HuH-7.5 (cell line): ENCODE measurements around the gene ME3.

Source experiments
- DNase-seq: peaks from one replicate; pipeline ENCODE4 v3.0.0; 2011; ENCODE audit warnings: low spot score

Gene ME3

DNA sequence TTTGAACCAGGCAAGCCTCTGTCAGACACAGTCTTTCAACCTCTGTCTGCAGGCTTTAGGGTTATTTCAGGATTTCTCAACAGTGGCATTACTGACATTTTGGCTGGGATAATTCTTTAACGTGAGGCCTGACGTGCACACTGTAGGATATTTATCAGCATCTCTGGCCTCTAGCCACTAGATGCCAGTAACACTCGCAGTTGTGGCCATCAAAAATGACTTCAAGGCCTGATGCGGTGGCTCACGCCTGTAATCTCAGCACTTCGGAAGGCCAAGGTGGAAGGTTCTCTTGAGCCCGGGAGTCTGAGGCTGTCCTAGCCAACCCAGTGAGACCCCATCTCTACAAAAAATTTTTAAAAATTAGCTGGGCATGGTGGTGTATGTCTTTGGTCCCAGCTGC, 184.7 kb downstream of the ME3 start:
- DNase-seq = no peak

DNA sequence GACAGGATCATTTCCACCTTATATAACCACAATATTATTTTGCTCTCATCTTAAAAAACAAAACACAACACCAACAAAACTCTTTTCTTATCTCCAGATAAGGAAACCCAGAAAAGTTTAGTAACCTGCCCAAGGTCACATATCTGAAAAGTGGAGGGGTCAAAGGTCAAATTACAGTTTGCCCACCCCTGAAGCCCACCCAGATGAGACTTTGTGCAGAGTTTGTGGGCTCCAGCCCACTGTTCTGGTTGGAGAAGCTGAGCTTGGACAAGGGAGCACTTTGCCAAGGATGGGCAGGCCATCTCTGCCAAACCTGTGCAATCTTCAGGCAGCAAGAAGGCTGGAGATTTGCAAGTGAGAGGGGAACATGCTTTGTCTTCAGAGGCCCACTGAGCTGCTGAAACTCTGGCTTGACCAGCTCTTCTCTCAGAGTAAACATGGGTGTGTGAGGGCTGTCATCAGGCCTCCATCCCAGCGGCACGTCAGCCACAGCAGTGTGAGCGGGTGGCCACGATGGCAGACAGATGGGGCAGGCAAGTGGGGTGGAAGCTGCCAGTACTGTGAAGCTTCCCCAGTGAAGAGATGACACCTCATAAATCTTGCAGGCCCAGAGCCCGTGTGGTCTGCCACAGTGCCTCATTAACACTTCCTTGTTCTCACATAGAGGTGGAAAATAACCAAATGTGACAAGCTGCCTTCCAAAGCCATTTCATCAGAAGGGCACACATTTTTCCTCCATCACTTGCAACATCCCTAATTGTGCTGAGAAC, 186.0 kb downstream of the ME3 start:
- DNase-seq = no peak

DNA sequence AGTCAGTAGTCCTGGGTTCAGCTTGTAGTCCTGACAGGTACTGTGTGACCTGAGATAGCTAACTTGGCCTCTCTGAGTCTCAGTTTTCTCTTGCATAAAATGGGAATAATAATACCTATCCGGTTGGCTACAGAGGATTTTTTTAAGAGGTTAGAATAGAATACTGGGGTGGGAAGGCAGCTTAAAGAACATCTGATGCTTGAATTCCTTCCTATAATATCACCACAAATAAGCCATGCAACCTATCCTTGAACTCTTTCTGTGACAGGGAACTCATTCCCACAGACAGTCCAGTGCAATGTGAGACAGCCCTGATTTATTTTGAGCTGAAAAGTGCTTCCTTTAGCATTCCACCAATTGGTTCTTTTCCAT, 187.6 kb downstream of the ME3 start:
- DNase-seq = no peak

DNA sequence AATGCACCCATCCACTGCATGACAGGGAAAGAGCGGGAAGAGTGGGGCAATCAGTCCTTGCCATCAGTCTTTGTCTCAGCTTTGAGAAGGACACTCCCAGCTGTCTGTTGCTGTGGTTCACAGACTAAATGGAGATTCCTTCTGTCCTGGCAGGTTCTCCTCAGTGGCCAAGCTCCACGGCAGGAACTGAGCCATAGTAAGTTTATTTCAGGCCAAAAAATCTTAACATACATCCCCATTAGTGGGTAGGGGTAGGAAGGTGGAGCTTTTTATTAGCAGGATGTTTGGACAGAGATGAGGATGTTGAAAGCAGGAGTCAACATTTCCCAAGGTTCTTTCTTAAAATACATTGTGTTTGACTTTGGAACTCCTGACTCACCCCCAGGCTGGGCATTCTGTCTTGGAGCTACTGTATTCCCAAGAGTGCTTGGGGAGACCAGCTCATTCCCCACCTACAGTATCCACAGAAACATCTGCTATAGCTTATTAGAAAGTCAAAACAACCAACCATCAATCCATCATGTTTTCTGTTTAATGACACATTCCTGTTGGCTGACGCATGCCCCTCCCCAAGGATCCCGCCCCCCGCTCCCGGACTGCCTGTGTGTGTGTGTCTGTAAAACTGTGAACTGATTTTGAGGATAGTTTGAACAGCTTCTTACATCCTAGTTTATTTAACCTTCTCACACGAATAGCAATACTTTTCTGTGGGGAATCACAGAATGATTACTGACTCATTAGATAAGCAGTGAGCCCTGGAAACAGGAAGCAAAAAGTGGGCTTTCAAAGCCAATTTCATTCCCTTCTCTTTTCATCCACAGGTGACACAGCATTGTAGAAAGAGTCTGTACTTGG, 188.2 kb downstream of the ME3 start:
- peak; percentile 36 for DNase-seq

DNA sequence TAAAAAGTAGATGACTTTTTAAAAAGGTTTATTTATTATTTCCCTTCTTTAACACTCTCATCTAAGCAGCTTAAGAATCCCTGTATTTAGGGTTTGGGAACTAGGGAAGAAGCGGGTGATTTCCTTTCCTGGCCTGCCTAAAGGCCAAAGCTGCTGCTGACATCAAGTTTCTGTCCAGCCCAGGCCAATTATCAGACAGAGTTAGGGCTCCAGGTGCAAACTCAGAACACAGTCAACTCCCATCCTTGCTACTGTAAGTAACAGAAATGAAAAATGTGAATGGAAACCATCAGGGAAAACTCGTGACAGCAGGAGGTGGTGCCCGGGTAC, 188.8 kb downstream of the ME3 start:
- DNase-seq = no peak

DNA sequence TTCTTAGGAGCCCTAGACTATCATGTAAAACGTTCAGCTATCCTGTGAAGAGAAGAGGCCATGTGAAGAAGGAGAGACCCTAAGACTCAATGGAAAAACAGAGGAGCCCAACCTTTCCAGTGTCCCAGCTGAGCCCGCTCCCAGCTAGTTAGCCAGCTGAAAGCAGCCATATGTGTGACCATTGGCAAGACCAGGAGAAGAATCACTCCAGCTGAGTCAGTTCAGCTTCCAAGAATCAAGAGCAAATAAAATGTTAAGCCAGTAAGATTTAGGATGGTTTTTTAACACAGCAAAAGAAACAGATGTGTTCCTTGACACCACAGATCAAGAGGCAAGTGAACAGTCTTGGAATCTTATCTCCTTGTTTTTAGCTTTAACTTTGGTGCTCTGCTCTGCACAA, 189.7 kb downstream of the ME3 start:
- DNase-seq = no peak

DNA sequence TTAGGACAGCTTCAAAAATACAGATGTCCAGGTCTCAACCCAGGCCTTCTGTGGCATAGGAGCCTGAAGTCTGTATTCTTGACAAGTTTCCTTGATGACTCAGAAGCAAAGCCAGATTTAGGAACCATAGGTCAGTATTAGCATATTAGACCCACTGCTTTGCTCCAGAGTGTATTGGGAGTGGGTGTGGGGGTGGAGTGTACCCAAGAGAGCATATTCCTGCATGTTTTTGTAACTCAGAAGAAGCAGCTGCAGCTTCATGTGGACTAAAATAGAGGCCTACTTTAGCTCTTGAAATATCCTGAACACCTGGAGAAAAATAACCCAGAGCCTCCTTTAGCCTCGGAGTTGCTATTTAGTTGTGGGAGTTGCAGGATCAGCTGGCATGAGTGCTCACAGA, 191.0 kb downstream of the ME3 start:
- no peak for DNase-seq

DNA sequence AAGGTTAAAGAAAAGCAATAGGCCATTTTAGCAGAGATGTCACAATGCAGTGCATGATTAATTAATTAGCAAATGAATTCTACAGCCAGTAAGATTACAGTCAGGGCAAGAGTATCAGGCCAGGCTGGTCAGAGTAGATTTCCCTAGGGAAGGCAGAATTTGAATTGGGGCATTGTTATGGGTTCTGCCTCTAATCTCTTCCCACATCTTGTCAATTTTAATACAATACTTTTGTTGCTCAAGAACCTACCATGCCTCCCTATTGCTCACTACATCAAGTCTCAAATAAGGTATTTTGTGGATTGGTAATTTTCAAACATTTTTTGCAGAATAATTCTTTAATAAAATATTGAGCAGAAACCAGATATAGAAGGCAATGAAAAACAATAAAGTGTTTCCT, 194.1 kb downstream of the ME3 start:
- DNase-seq = no peak

DNA sequence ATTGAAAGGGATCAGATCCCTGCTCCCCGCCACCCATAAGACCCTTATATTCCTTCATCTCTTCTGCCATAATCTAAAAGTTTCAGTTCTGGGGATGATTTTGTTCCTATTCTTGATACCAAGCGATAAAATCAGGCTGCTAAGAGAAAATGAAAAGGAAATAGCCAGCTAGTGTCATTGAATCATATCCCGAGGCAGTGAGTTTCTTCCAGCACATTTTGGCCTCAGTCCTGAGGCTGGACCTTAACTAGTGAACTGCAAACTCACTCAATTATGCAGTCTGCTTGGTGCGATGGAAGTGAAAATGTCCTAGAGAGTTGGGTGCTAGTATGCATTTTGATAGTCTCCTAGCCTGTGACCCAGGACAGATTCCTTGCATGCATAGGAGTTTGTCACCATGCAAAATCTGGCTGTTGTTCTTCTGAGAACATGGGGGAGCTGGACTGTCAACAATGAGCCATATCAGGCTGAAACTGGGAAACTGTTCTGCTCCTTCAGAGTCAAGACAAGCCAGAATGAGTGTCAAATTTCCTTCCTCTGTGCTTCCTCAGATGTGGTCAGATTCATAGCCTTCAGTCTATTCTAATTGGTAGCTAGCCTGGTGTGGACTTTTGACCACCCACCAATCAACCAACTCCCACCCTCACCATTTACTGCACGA, 194.8 kb downstream of the ME3 start:
- no peak for DNase-seq

DNA sequence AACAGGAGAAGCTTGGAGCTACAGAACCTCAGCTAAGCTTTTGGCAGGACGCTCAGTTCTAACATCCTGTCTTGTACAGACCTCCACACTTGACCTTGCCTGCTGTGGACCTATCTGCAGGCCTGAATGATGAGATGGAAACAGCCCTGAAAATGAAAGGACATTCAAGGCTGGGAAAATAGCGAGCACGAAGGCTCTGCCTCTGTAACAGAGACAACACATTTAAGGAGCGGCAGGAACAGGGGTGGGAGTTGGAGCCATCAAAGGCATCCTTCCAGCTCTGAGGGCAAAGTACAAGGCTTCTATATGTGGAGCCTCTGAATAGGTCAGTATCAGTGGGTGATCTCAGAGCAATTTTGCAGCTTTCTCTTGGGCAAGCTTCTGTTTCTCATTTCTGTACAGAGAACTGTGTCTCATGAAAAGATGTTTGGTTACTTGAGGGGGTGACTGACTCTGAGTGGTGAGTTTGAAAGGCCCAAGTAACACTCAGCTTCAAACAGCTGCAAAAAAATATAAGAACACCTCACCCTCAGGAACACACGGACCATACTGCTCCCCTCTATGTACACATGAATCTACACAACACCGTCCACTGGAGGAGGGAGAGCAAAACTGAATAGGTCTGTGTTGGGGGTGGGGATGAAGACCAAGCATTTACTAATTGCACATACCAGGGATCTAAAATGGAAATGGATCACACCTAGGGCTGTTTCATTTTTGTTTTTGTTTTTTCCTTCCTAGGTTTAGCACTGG, 196.1 kb downstream of the ME3 start:
- DNase-seq = no peak

DNA sequence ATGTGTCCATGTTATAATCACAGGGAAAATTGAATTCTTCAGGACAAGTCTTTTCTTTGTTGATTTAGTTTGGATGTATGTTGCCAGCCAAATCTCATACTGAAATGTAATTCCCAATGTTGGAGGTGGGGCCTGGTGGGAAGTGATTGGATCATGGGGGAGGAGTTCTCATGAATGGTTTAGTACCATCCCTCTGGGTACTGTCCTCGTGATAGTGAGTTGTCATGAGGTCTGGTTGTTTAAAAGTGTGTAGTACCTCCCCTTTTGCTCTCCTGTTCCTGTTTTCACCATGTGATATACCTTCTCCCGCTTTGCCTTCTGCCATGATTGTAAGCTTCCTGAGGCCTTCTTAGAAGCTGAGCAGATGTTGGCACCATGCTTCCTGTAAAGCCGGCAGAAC, 197.4 kb downstream of the ME3 start:
- DNase-seq = no peak

DNA sequence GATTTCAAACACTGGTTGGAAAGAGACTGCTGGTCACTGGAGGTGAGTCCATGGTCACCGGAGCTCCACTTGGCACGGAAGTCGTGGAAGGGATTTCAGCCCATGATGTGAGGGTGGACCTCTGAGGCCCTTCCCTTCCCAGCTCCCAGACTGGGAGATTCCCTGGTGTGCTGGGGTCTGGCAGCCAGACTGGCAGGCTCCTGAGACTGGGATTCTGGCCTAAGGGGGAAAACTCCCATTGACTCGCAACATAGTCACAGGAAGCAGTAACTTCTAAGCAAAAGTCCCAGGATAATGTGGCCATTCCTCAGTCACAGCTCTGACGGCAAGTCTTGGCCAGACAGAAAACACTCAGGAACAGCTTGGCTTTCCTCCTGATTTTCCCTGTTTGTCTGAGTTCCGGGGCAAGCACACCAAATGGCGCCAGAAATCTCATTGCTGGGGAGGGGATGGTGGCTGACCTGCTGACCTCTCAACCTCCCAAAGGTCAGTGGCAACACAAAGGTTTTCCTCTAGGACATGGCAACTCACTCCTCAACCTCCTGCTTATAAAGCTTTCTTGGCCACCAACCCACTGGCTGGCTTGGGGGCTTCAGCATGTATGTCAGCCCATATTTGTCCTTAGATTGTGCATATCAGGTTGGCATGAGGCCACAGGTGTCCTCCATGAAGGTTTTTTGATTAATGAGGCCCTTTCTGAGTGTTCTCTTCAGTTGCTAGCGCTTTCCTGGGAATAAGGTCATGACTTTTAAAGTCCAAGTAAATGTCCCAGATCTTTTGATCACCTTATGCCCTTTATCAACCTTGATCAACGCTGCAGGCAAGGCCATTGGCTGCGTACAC, 198.2 kb downstream of the ME3 start:
- no peak for DNase-seq

DNA sequence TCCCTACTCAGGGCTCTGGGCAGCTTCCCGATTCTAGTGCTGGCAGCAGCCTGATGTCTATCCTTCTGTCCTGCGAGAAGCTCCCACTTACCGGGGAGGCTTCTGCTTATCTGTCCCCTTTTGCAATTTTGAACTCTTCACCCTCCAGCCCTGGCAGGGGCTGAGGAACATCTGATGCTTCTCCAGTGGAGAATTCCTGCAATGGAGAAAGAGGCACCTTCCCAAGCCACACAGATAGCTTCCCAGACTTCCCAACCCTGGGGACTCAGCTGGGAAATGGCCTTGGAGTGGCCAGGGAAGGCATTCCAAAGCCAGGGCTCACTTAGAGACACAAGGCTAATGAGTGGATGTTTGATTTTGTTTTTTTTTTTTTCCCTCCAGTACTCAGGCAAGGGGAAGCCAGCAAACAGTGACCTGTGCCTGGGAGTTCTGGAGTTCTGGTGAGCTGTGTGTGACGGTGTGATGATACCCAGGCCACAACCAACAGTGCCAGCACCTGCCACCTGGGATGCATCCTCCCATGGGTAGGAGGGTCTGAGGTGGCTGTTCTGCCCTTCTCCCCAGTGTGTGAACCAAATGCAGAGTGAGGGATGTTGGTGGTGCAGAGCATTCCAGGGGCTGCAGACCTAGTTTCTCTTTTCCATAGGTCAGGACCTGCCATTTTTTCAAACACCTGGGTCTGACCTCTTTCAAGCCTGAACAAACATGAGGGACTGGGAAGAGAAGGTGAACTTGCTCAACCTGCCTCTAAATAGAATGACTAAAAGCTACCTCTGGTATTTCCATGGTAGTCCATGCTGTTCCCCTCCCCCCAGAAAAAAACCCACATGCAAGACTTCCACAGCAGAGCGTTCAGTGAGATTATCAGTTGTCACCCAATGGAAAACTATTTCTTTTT, 202.7 kb downstream of the ME3 start:
- peak; percentile 36 for DNase-seq

DNA sequence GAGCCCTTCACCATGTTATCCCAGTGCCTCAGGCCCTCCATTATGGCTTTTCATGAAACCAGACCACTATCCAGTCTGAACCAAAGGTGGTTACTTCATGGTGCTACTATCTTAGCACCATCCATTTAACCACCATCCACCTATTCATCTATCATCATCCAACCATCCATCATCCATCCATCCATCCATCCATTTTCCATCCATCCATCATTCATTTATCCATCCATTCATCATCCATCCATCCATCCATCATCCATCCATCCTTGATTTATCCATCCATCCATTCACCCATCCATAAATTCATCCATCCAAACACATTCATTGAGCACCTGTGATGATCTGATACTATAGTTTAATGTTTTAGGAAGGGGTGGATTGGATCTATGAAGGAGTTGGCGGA, 204.2 kb downstream of the ME3 start:
- no peak for DNase-seq

DNA sequence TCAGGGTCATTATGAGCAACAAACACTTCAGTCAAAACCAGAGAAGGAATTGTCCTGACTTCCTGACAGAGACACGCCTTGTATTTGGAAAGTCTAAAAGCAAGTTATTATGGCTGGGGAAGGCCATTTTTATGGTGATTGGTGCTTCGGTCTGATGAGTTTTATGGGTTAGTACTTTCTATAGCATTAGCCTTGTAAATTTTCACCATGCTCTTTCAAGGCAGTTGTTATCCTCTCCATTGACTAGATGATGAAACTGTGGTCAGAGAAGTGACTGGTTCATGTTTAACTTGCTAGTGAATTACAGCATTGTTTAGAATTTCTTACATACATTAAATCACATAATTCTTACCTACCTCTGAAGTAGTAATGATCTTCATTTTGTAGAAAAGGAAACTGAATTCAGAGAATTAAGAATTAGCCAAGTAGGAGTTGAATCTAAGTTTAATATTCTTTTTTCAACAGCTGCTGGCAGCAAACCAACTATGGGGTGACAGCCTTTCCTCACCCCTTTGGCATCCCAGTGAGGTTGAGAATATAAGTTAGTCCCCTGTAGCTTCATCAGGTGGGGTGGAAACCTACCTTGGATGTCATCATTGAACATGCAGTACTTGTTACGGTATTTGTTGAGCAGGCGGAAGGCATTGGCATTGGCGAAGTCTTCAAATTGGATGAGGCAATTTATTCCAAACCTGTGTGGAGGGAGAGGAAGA, 207.8 kb downstream of the ME3 start:
- no peak for DNase-seq

DNA sequence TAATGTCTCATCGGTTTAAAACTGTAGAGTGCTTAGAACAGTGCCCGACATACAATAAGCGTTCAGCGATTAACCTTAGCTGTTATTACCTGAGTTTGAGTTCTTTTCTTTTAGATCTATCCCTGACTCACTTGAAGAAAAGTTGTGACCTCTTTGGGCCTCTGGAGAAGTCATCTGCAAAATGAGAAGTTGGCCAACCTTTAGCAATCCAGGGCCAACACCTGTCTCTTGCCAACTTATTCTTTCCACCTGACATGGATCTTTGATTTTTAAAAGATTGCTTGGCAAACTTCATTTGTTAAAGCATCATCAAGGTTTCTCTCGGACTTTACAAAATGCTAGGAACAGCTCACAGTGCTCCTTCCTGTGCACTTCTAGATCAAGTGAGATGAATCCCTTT, 208.5 kb downstream of the ME3 start:
- DNase-seq = no peak

DNA sequence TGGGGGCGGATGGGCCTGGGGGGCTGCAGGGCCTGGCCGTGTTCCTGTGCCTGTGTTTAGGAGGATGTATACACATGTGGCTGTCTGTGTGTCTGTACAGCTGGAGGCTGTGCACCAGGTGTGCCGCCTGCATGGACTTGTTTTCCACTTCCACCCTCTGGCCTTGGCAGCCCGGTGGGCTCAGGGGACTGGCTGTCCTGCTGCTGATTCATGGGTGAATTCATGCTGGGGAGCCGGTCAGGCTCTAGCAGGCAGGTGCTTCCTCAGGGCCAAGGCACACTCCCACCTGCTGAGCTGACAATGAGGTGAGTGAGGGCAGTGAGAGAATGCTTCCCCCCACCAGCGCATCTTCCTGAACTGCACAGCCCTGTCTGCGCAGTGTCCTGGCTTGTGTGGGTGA, 209.3 kb downstream of the ME3 start:
- no peak for DNase-seq

DNA sequence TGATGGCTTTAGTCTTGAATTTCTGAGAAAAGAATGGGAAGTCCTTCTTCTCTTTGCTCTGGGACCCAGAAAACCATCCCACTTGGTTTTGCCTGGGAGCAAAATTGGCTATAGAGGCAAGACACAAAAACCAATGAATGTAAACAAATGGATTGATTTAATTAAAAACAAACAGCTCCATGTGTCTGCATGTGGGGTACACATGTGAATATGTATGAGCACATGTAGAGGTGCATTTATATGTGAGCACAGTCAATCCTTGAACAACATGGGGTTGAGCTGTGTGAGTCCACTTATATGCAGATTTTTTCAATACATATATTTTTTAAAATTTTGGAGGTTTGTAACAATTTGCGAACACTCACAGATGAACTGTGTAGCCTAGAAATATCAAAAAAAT, 210.5 kb downstream of the ME3 start:
- no peak for DNase-seq

DNA sequence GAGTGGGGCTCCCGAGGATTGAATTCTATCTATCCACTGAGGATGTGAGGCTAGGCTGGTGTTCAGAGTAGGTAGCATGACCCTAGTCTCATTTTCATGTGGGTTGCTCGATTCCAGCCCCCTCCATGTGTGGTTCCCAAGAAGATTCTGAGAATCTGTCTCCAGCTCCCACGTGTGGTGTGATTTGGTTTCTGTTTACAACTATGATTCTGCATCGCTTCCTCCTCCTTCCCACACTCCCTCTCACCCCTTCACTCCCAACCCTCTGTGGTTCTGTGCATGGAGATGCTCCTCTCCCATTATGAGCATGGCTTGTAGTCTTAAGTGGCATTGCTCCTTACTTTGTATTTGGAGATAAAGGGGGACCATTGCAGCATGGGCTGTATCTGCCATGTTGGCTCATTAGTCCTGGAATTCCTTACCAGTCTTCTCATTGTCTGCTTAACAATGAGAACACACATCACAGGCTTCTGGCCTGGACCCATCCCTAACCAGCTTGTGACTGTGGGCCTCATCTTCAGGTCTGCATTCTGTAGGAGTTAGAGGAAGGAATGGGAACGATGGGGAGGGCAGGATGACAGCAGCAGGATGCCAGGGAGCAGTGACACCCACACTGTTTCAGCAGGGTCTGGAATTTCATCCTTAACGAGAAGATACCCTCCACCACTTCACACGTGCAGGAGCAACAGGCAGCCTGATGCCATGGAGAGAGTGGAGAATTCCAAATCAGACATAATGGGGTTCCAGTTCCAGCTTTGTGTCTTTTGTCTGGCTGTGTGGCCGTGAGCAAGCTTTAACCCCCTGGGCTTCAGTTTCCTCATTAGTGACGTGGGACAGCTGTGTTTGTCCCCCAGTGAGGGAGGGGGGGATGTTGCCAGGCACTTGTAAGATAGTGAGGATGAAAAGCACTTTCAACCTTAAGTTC, 211.7 kb downstream of the ME3 start:
- no peak for DNase-seq
